OCI-LY1 (cell line): ENCODE data around the gene PRMT5.

Source experiments
- H2AFZ ChIP-seq: fragments of 200-600 bp; sonication (generic), shearing (Covaris generic); 2 replicates; pipeline ENCODE4 v1.6.0; 2014; ENCODE audit warnings: antibody characterized with exemption, mild to moderate bottlenecking, low read length
- H3F3A ChIP-seq: fragments of 200-600 bp; sonication (generic), shearing (Covaris generic); 2 replicates; pipeline ENCODE4 v1.6.0; 2014; ENCODE audit warnings: mild to moderate bottlenecking, antibody characterized with exemption, low read length, moderate library complexity; ENCODE audit not compliant: insufficient read depth
- H3K27ac ChIP-seq: fragments of 200-600 bp; sonication (generic); 2 replicates; pipeline ENCODE4 v1.5.1; 2014; ENCODE audit warnings: low read length, mixed run types, mild to moderate bottlenecking, low read depth; ENCODE audit not compliant: poor library complexity, severe bottlenecking
- H3K27me3 ChIP-seq: fragments of 200-600 bp; sonication (generic); 2 replicates; pipeline ENCODE4 v1.6.0; 2014; ENCODE audit warnings: antibody characterized with exemption, mild to moderate bottlenecking, low read length, moderate library complexity; ENCODE audit not compliant: insufficient read depth
- H3K36me3 ChIP-seq: fragments of 200-600 bp; sonication (generic); 2 replicates; pipeline ENCODE4 v1.6.1; 2014; ENCODE audit warnings: mild to moderate bottlenecking, antibody characterized with exemption, low read length, moderate library complexity, mixed read lengths; ENCODE audit not compliant: insufficient read depth
- H3K4me1 ChIP-seq: fragments of 200-600 bp; sonication (generic); 2 replicates; pipeline ENCODE4 v1.5.1; 2014; ENCODE audit warnings: mild to moderate bottlenecking, low read length, moderate library complexity; ENCODE audit not compliant: insufficient read depth, severe bottlenecking
- H3K4me2 ChIP-seq: fragments of 200-600 bp; sonication (generic), shearing (Covaris generic); 2 replicates; pipeline ENCODE4 v1.6.1; 2014; ENCODE audit warnings: low read length
- H3K4me3 ChIP-seq: fragments of 200-600 bp; sonication (generic); 2 replicates; pipeline ENCODE4 v1.5.1; 2014; ENCODE audit warnings: low read length, low read depth, mild to moderate bottlenecking, mixed read lengths; ENCODE audit not compliant: poor library complexity, severe bottlenecking
- H3K79me2 ChIP-seq: fragments of 200-600 bp; shearing (Covaris generic); 2 replicates; pipeline ENCODE4 v1.6.1; 2016; ENCODE audit warnings: mixed run types, low read length, mixed read lengths; ENCODE audit not compliant: insufficient read depth
- H3K9ac ChIP-seq: fragments of 200-600 bp; sonication (generic), shearing (Covaris generic); 2 replicates; pipeline ENCODE4 v1.6.1; 2014; ENCODE audit warnings: mild to moderate bottlenecking, low read length, mixed read lengths
- H3K9me2 ChIP-seq: fragments of 200-600 bp; sonication (generic), shearing (Covaris generic); 2 replicates; pipeline ENCODE4 v1.6.1; 2014; ENCODE audit warnings: low read depth, mild to moderate bottlenecking, low read length, mixed read lengths
- H3K9me3 ChIP-seq: fragments of 200-600 bp; shearing (Covaris generic); 2 replicates; pipeline ENCODE4 v1.6.1; 2014; ENCODE audit warnings: low read length, mixed read lengths
- H4K20me1 ChIP-seq: fragments of 200-600 bp; sonication (generic), shearing (Covaris generic); 2 replicates; pipeline ENCODE4 v1.6.0; 2016; ENCODE audit warnings: mild to moderate bottlenecking, low read length; ENCODE audit not compliant: insufficient read depth
- CTCF ChIP-seq: fragments of 200-600 bp; sonication (generic), shearing (Covaris generic); IDR thresholded peaks from 2 replicates; pipeline ENCODE4 v1.5.1; 2017; ENCODE audit warnings: mild to moderate bottlenecking, antibody characterized with exemption, low read length, moderate library complexity, mixed read lengths
- EZH2 ChIP-seq: fragments of 200-600 bp; sonication (generic), shearing (Covaris generic); IDR thresholded peaks from 2 replicates; pipeline ENCODE4 v1.8.0; 2017; ENCODE audit warnings: borderline replicate concordance, mixed run types, mild to moderate bottlenecking, antibody characterized with exemption, low read length, moderate library complexity, mixed read lengths

Gene PRMT5

GRCh38 chr14:22906073-22906472 is 23.1 kb downstream of the PRMT5 start:
- H3K27ac ChIP-seq: no peak overlapping the region
- no peak overlapping the region for H3K4me3 ChIP-seq
- no peak overlapping the region for H3K9ac ChIP-seq
- no peaks in the 10 kb centered on the region for H3F3A ChIP-seq
- peaks cover 92% of the 10 kb centered on the region for H3K36me3 ChIP-seq
- no peak overlapping the region for H3K4me2 ChIP-seq
- H2AFZ ChIP-seq: no peak overlapping the region
- peaks cover 2% of the 10 kb centered on the region; the same call in 1 of the 2 replicates for H3K79me2 ChIP-seq
- H3K27me3 ChIP-seq: no peaks in the 10 kb centered on the region
- TF ChIP-seq CTCF: no peak
- no peak for TF ChIP-seq EZH2
- no peaks in the 10 kb centered on the region for H3K9me2 ChIP-seq
- H4K20me1 ChIP-seq: no peaks in the 10 kb centered on the region
- H3K9me3 ChIP-seq: no peaks in the 10 kb centered on the region
- no peaks in the 10 kb centered on the region for H3K4me1 ChIP-seq

- H3K9me2 ChIP-seq: no peaks in the 10 kb centered on the region
- H4K20me1 ChIP-seq: no peaks in the 10 kb centered on the region
- peaks cover 92% of the 10 kb centered on the region for H3K36me3 ChIP-seq
- H2AFZ ChIP-seq: no peak overlapping the region
- H3K9me3 ChIP-seq: no peaks in the 10 kb centered on the region
- no peak overlapping the region for H3K27ac ChIP-seq
- no peak overlapping the region for H3K4me2 ChIP-seq
- TF ChIP-seq CTCF (no peak), EZH2 (no peak)
- H3F3A ChIP-seq: no peaks in the 10 kb centered on the region
- H3K27me3 ChIP-seq: no peaks in the 10 kb centered on the region
- no peak overlapping the region for H3K4me3 ChIP-seq
- no peaks in the 10 kb centered on the region for H3K4me1 ChIP-seq
- H3K9ac ChIP-seq: no peak overlapping the region
- H3K79me2 ChIP-seq: no peaks in the 10 kb centered on the region
Measured at GRCh38 chr14:22905627-22906026, 23.5 kb downstream of the PRMT5 start.

GRCh38 chr14:22903742-22904087 is 25.5 kb downstream of the PRMT5 start:
- H3K9me3 ChIP-seq: no peaks in the 10 kb centered on the region
- no peak overlapping the region for H2AFZ ChIP-seq
- peaks cover 94% of the 10 kb centered on the region for H3K36me3 ChIP-seq
- TF ChIP-seq EZH2 (no peak), CTCF (no peak)
- no peaks in the 10 kb centered on the region for H3K27me3 ChIP-seq
- H3K9me2 ChIP-seq: no peaks in the 10 kb centered on the region
- no peaks in the 10 kb centered on the region for H3F3A ChIP-seq
- no peaks in the 10 kb centered on the region for H3K79me2 ChIP-seq
- H3K4me1 ChIP-seq: no peaks in the 10 kb centered on the region
- H3K4me2 ChIP-seq: no peak overlapping the region
- no peak overlapping the region for H3K9ac ChIP-seq
- H4K20me1 ChIP-seq: no peaks in the 10 kb centered on the region
- no peak overlapping the region for H3K27ac ChIP-seq
- H3K4me3 ChIP-seq: no peak overlapping the region
